Ovary (tissue), 9 donors: Measurements from ENCODE around the gene TMEM214. TPM values are rescaled to one million over a fixed set of nuclear protein-coding genes. Genes with fewer than 3 reads are reported as not detected.

ENCODE experiments used
- DNase-seq, 5 donors: peaks; one replicate each; pipeline ENCODE4 v3.0.0-alpha.2; 2019 to 2020
- H3K27ac ChIP-seq, 2 donors: fragments of 200-600 bp; one replicate each; pipeline versions ENCODE4 v1.5.1 to v1.8.0; 2019 to 2022
- H3K27me3 ChIP-seq: fragments of 200-600 bp; one replicate; pipeline ENCODE4 v1.8.0; 2022
- H3K36me3 ChIP-seq: fragments of 200-600 bp; sonication (generic); one replicate; pipeline ENCODE4 v1.5.1; 2019
- H3K4me1 ChIP-seq: one replicate; pipeline ENCODE4 v1.8.1; 2013; ENCODE audit warnings: mild to moderate bottlenecking, moderate library complexity; ENCODE audit not compliant: insufficient read depth
- H3K4me3 ChIP-seq: fragments of 200-600 bp; sonication (generic); one replicate; pipeline ENCODE4 v1.5.1; 2017
- H3K9me3 ChIP-seq, 2 donors: fragments of 200-600 bp in 1 of 2; sonication (generic) in 1 of 2; one replicate each; pipeline versions ENCODE4 v1.5.1 to v1.8.1; 2013 to 2019; ENCODE audit warnings: mild to moderate bottlenecking in 1 of 2, moderate library complexity in 1 of 2
- CTCF ChIP-seq, 3 donors: fragments of 450-650 bp in 2 of 3; fragments of 200-600 bp in 1 of 3; IDR thresholded peaks; one replicate each; pipeline versions ENCODE4 v1.5.1 to v1.8.0; 2016 to 2022; ENCODE audit warnings: antibody characterized with exemption in 3 of 3, mild to moderate bottlenecking in 1 of 3
- EP300 ChIP-seq: sonication (generic); formaldehyde crosslinking; IDR thresholded peaks from one replicate; pipeline ENCODE4 v1.6.1; 2017; ENCODE audit warnings: antibody characterized with exemption
- POLR2A ChIP-seq: fragments of 450-650 bp; IDR thresholded peaks from one replicate; pipeline ENCODE4 v1.6.1; 2017; ENCODE audit warnings: antibody characterized with exemption, mild to moderate bottlenecking, moderate library complexity
- WGBS, 3 donors: extraction: QIAGEN DNeasy Blood & Tissue Kit in 1 of 3; methylation state at CpG; one replicate each; pipeline versions ENCODE4 v1.1.5 to v1.1.7; 2013 to 2017; 5-methylcytosine and 5-hydroxymethylcytosine counted together
- intact Hi-C, 4 donors: fragments of 100-400 bp; cut with DNase I; formaldehyde crosslinking; loops; one replicate each; pipeline versions ENCODE4 v1.11.0 to v1.15.1; 2022 to 2023
- polyA plus RNA-seq, 2 donors: library from polyadenylated mRNA; stranded (reverse); fragments of 200-250 nt in 1 of 2; fragments of 350-450 nt in 1 of 2; fragmentation: Illumina TruSeq in 1 of 2; extraction: RNeasy Lipid Tissue Mini Kit (QIAGEN cat#74804) in 1 of 2; gene quantifications; one replicate each; pipeline ENCODE4 v1.2.3, GENCODE V29; 2013 to 2014
- total RNA-seq, 7 donors: library from RNA; depleted of rRNA in 2 of 7; stranded (reverse); fragments of >200 nt in 2 of 7; fragmentation: NEBNext Ultra II Directional in 3 of 7; extraction: Animal tissue kit (Norgen Biotek cat#: 25700) in 3 of 7; gene quantifications; one replicate each; pipeline versions ENCODE4 v1.1.0 to v1.2.4, GENCODE V29; 2016 to 2023
- donor health status: DM: no; HTN: no; CAD: no; lungs with moderate emphysema.
- donor health status: DM: no; HTN: no; CAD: no.
- donor health status: Bipolar disorder and iron deficiency.
- donor health status: DM: yes; HTN: yes; CAD: no.
- donor health status: DM: no; HTN: no; CAD: no.
- donor health status: DM: yes; HTN: yes; CAD: no.

TMEM214 gene
- total and polyA plus RNA-seq, 9 donors = 26.5 to 101 (median 67.1) TPM

- no peak for TF ChIP-seq CTCF (IDR thresholded peaks at IDR 0.05)
- TF ChIP-seq POLR2A = no peak
- no peak for TF ChIP-seq EP300
- Histone ChIP-seq H3K4me1 (peaks cover 2% of the 10 kb centered on the region), H3K36me3 (no peaks in the 10 kb centered on the region), H3K27ac (no peak overlapping the region), H3K9me3 (no peaks in the 10 kb centered on the region), H3K4me3 (no peak overlapping the region), H3K27me3 (no peaks in the 10 kb centered on the region)
- intact Hi-C loops = loop anchor here in 2 of 4 donors (10.0 kb wide), 1 partner anchor 47 kb away; the partner anchor contains the start of gene KHK (in 2 of the 2)
- no peak for DNase-seq
- 87 to 90% (median 90%) methylated on average over 6 of the region's 6 CpGs for WGBS, 3 donors
Observed at GRCh38 chr2:27038012-27038411, 5.2 kb downstream of the TMEM214 start.

GRCh38 chr2:27038631-27039339 is 6.0 kb downstream of the TMEM214 start:
- no peak for DNase-seq
- TF ChIP-seq CTCF (IDR thresholded peaks at IDR 0.05) = no peak
- TF ChIP-seq POLR2A = no peak
- TF ChIP-seq EP300 = no peak
- no peaks in the 10 kb centered on the region for H3K27me3 ChIP-seq
- H3K36me3 ChIP-seq = no peaks in the 10 kb centered on the region
- intact Hi-C loops = loop anchor here in 2 of 4 donors (10.0 kb wide), 1 partner anchor 46 kb away; the partner anchor contains the start of gene KHK (in 2 of the 2)
- H3K9me3 ChIP-seq = no peaks in the 10 kb centered on the region
- WGBS, 3 donors = 83 to 85% (median 85%) methylated on average over 17 of the region's 17 CpGs
- no peak overlapping the region for H3K27ac ChIP-seq
- peaks cover 2% of the 10 kb centered on the region for H3K4me1 ChIP-seq
- H3K4me3 ChIP-seq = no peak overlapping the region

- 81 to 87% (median 82%) methylated on average over 6 of the region's 6 CpGs for WGBS, 3 donors
- no peak for DNase-seq
- no peaks in the 10 kb centered on the region for H3K4me1 ChIP-seq
- H3K9me3 ChIP-seq = no peaks in the 10 kb centered on the region
- intact Hi-C loops = loop anchor here in 2 of 4 donors (10.0 kb wide), 1 partner anchor 45 kb away; the partner anchor contains the start of gene KHK (in 2 of the 2)
- H3K27ac ChIP-seq = no peak overlapping the region
- H3K4me3 ChIP-seq = no peak overlapping the region
- H3K36me3 ChIP-seq = no peaks in the 10 kb centered on the region
- no peaks in the 10 kb centered on the region for H3K27me3 ChIP-seq
- TF ChIP-seq CTCF (IDR thresholded peaks at IDR 0.05) = no peak
- TF ChIP-seq EP300 = no peak
- TF ChIP-seq POLR2A = no peak
Observed at GRCh38 chr2:27039426-27039825, 6.7 kb downstream of the TMEM214 start.

- H3K9me3 ChIP-seq = no peaks in the 10 kb centered on the region
- WGBS, 3 donors = 89 to 92% (median 90%) methylated on average over 7 of the region's 7 CpGs
- H3K27ac ChIP-seq = no peak overlapping the region
- intact Hi-C loops = loop anchor here in 3 of 4 donors (5.0 to 10.0 kb wide), 2 partner anchors 45 to 47 kb away; partner anchors contain the start of gene KHK (in 3 of the 3)
- TF ChIP-seq CTCF (IDR thresholded peaks at IDR 0.05) (no peak), POLR2A (no peak), EP300 (no peak)
- H3K4me3 ChIP-seq = no peak overlapping the region
- no peak for DNase-seq
- no peaks in the 10 kb centered on the region for H3K4me1 ChIP-seq
- no peaks in the 10 kb centered on the region for H3K36me3 ChIP-seq
- no peaks in the 10 kb centered on the region for H3K27me3 ChIP-seq
Observed at GRCh38 chr2:27039871-27040270, 7.1 kb downstream of the TMEM214 start.
